Parathyroid adenoma (tissue), 2 donors: ENCODE data around the gene CCDC91.

Experiments used
- H2AFZ ChIP-seq: fragments of 300-600 bp; sonication (generic); one replicate; pipeline ENCODE4 v1.7.0; 2017; ENCODE audit warnings: antibody characterized with exemption, mild to moderate bottlenecking
- H3K27ac ChIP-seq: fragments of 300-600 bp; sonication (generic); one replicate; pipeline ENCODE4 v1.7.0; 2017
- H3K27me3 ChIP-seq: fragments of 300-600 bp; sonication (generic); one replicate; pipeline ENCODE4 v1.7.0; 2017; ENCODE audit warnings: low read length; ENCODE audit not compliant: control insufficient read depth, insufficient read depth
- H3K36me3 ChIP-seq: fragments of 300-600 bp; sonication (generic); one replicate; pipeline ENCODE4 v1.7.0; 2017; ENCODE audit warnings: low read length; ENCODE audit not compliant: control insufficient read depth, insufficient read depth
- H3K4me1 ChIP-seq: fragments of 300-600 bp; sonication (generic); one replicate; pipeline ENCODE4 v1.7.0; 2017; ENCODE audit warnings: control low read depth
- H3K4me2 ChIP-seq: fragments of 300-600 bp; sonication (generic); one replicate; pipeline ENCODE4 v1.7.0; 2017; ENCODE audit warnings: low read length
- H3K4me3 ChIP-seq: fragments of 300-600 bp; sonication (generic); one replicate; pipeline ENCODE4 v1.7.0; 2017; ENCODE audit warnings: low read depth, low read length
- H3K79me2 ChIP-seq: fragments of 300-600 bp; sonication (generic); one replicate; pipeline ENCODE4 v1.7.0; 2017; ENCODE audit warnings: control low read depth
- H3K9ac ChIP-seq: fragments of 300-600 bp; sonication (generic); one replicate; pipeline ENCODE4 v1.7.0; 2017; ENCODE audit warnings: mild to moderate bottlenecking
- H3K9me3 ChIP-seq: fragments of 300-600 bp; sonication (generic); one replicate; pipeline ENCODE4 v1.7.0; 2017; ENCODE audit warnings: low read length; ENCODE audit not compliant: control insufficient read depth
- CTCF ChIP-seq: fragments of 300-600 bp; sonication (generic); IDR thresholded peaks from one replicate; pipeline ENCODE4 v1.7.0; 2017; ENCODE audit warnings: antibody characterized with exemption, mild to moderate bottlenecking
- donor health status: primary hyperparathyroidism.

Gene CCDC91

DNA sequence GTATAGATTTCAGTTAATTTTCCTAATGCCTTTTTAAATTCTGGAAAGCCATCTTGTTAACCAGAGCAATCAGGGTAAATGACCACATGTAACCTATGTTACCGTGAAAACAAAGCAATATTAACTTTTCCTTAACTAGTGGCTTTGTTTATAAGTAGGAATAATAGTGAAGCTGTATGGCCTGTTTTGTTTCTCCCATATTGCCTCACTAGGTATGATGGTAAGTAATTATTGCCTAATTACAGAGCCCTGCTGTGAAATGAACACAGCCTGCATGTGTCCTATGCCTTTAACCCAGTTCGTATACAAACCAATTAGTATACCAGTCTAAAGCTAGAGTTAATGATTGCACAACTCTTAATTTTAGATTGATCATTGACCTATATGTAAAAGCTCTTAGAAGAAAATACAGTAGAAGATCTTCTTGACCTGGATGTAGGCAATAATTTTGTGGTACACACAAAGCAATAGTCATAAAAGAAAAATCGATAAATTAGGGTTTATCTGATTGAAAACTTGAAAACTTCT is 249.9 kb downstream of the CCDC91 start:
- no peak overlapping the region for H3K9ac ChIP-seq
- no peak overlapping the region for H3K4me3 ChIP-seq
- no peaks in the 10 kb centered on the region for H3K4me1 ChIP-seq
- H2AFZ ChIP-seq = no peak overlapping the region
- H3K27ac ChIP-seq = no peak overlapping the region
- no peak overlapping the region for H3K4me2 ChIP-seq
- no peaks in the 10 kb centered on the region for H3K27me3 ChIP-seq
- no peak for TF ChIP-seq CTCF
- H3K36me3 ChIP-seq = no peaks in the 10 kb centered on the region
- H3K9me3 ChIP-seq = no peaks in the 10 kb centered on the region
- no peaks in the 10 kb centered on the region for H3K79me2 ChIP-seq

DNA sequence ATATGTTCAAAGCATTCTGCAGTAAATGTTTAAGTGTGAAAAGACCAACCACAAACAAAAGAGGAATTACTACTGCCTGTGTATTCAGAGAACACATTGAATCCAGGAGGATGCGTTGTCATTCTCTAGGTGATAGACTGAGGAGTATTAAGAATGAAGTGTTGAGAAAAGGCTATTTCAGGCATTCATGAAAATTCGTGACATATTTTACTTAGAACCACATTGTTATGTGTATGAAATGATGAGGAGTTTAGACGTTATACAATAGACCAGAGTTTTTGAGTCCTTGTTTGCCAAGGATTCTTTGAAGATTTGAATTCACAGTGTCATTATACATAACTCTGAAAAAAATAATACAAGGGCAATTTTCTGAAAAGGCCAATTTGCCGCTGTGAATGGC is 251.8 kb downstream of the CCDC91 start:
- no peaks in the 10 kb centered on the region for H3K27me3 ChIP-seq
- H3K36me3 ChIP-seq = no peaks in the 10 kb centered on the region
- H3K79me2 ChIP-seq = no peaks in the 10 kb centered on the region
- H3K4me3 ChIP-seq = no peak overlapping the region
- no peak overlapping the region for H3K9ac ChIP-seq
- TF ChIP-seq CTCF = no peak
- no peaks in the 10 kb centered on the region for H3K9me3 ChIP-seq
- no peaks in the 10 kb centered on the region for H3K4me1 ChIP-seq
- no peak overlapping the region for H3K27ac ChIP-seq
- H2AFZ ChIP-seq = no peak overlapping the region
- no peak overlapping the region for H3K4me2 ChIP-seq

GRCh38 chr12:28443337-28443736 is 253.1 kb downstream of the CCDC91 start:
- no peak overlapping the region for H3K4me3 ChIP-seq
- no peak for TF ChIP-seq CTCF
- no peak overlapping the region for H3K27ac ChIP-seq
- no peak overlapping the region for H2AFZ ChIP-seq
- H3K36me3 ChIP-seq = no peaks in the 10 kb centered on the region
- H3K9ac ChIP-seq = no peak overlapping the region
- H3K4me2 ChIP-seq = no peak overlapping the region
- no peaks in the 10 kb centered on the region for H3K27me3 ChIP-seq
- H3K79me2 ChIP-seq = no peaks in the 10 kb centered on the region
- H3K9me3 ChIP-seq = no peaks in the 10 kb centered on the region
- H3K4me1 ChIP-seq = no peaks in the 10 kb centered on the region

DNA sequence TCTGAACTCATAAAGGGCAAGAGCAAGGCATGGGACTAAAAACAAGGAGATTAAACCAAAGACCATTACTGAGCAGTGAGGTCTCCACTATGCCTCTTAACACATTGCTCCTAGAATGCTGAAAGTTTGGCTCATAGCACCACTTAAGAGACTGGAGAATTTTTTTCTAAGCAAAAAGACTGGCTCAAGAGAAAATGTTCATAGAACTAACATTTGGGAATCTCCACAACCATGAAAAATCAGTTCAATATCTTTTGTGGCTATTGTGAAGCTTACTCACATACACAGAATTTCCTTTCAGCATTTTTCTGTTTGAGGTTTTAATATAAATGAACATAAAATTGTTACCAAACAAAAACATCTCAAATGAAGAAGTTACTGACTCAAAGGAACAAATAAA is 255.8 kb downstream of the CCDC91 start:
- H3K4me2 ChIP-seq = no peak overlapping the region
- H3K9me3 ChIP-seq = no peaks in the 10 kb centered on the region
- TF ChIP-seq CTCF = no peak
- no peaks in the 10 kb centered on the region for H3K79me2 ChIP-seq
- no peak overlapping the region for H3K27ac ChIP-seq
- H3K9ac ChIP-seq = no peak overlapping the region
- H3K4me1 ChIP-seq = no peaks in the 10 kb centered on the region
- no peaks in the 10 kb centered on the region for H3K36me3 ChIP-seq
- H3K4me3 ChIP-seq = no peak overlapping the region
- no peaks in the 10 kb centered on the region for H3K27me3 ChIP-seq
- no peak overlapping the region for H2AFZ ChIP-seq

GRCh38 chr12:28453686-28454085 is 263.4 kb downstream of the CCDC91 start:
- H3K79me2 ChIP-seq = no peaks in the 10 kb centered on the region
- no peaks in the 10 kb centered on the region for H3K27me3 ChIP-seq
- TF ChIP-seq CTCF = no peak
- no peak overlapping the region for H2AFZ ChIP-seq
- H3K9ac ChIP-seq = no peak overlapping the region
- H3K4me1 ChIP-seq = no peaks in the 10 kb centered on the region
- H3K36me3 ChIP-seq = no peaks in the 10 kb centered on the region
- no peak overlapping the region for H3K27ac ChIP-seq
- no peak overlapping the region for H3K4me3 ChIP-seq
- H3K9me3 ChIP-seq = no peaks in the 10 kb centered on the region
- H3K4me2 ChIP-seq = no peak overlapping the region
